Measurements from ENCODE around the gene SLC1A2. TPM values are rescaled to one million over a fixed set of nuclear protein-coding genes. Genes with fewer than 3 reads are reported as not detected.

The SLC1A2 gene
- polyA plus RNA-seq, 4 donors: 0.34 to 2.4 (median 0.49) TPM

GRCh38 chr11:35330931-35331330 is 88.4 kb downstream of the SLC1A2 start:
- DNase-seq (ENCODE audit: low read depth in 4 of 4, low spot score in 3 of 4): no peak

- DNase-seq (ENCODE audit: low read depth in 4 of 4, low spot score in 3 of 4): no peak
Measured at GRCh38 chr11:35330156-35330889, 89.0 kb downstream of the SLC1A2 start.

GRCh38 chr11:35327829-35328228 is 91.5 kb downstream of the SLC1A2 start:
- DNase-seq (ENCODE audit: low read depth in 4 of 4, low spot score in 3 of 4): no peak

GRCh38 chr11:35326266-35326879 is 93.0 kb downstream of the SLC1A2 start:
- no peak for DNase-seq (ENCODE audit: low read depth in 4 of 4, low spot score in 3 of 4)

- DNase-seq (ENCODE audit: low read depth in 4 of 4, low spot score in 3 of 4): no peak
Measured at GRCh38 chr11:35324981-35325380, 94.4 kb downstream of the SLC1A2 start.

- DNase-seq (ENCODE audit: low read depth in 4 of 4, low spot score in 3 of 4): no peak
Measured at GRCh38 chr11:35324183-35324886, 95.0 kb downstream of the SLC1A2 start.

- no peak for DNase-seq (ENCODE audit: low read depth in 4 of 4, low spot score in 3 of 4)
Measured at GRCh38 chr11:35323076-35323868, 96.1 kb downstream of the SLC1A2 start.

- no peak for DNase-seq (ENCODE audit: low read depth in 4 of 4, low spot score in 3 of 4)
Measured at GRCh38 chr11:35322318-35322979, 96.9 kb downstream of the SLC1A2 start.

GRCh38 chr11:35321532-35322317 is 97.6 kb downstream of the SLC1A2 start:
- no peak for DNase-seq (ENCODE audit: low read depth in 4 of 4, low spot score in 3 of 4)

- no peak for DNase-seq (ENCODE audit: low read depth in 4 of 4, low spot score in 3 of 4)
Measured at GRCh38 chr11:35321111-35321510, 98.2 kb downstream of the SLC1A2 start.

GRCh38 chr11:35318977-35319925 is 100.1 kb downstream of the SLC1A2 start:
- DNase-seq (ENCODE audit: low read depth in 4 of 4, low spot score in 3 of 4): no peak

- DNase-seq (ENCODE audit: low read depth in 4 of 4, low spot score in 3 of 4): no peak
Measured at GRCh38 chr11:35318309-35318708, 101.0 kb downstream of the SLC1A2 start.

GRCh38 chr11:35317253-35317652 is 102.1 kb downstream of the SLC1A2 start:
- DNase-seq (ENCODE audit: low read depth in 4 of 4, low spot score in 3 of 4): no peak

GRCh38 chr11:35316161-35316560 is 103.2 kb downstream of the SLC1A2 start:
- DNase-seq (ENCODE audit: low read depth in 4 of 4, low spot score in 3 of 4): no peak

GRCh38 chr11:35313760-35314153 is 105.6 kb downstream of the SLC1A2 start:
- DNase-seq (ENCODE audit: low read depth in 4 of 4, low spot score in 3 of 4): no peak

- DNase-seq (ENCODE audit: low read depth in 4 of 4, low spot score in 3 of 4): no peak
Measured at GRCh38 chr11:35313066-35313759, 106.1 kb downstream of the SLC1A2 start.

GRCh38 chr11:35311331-35311730 is 108.0 kb downstream of the SLC1A2 start:
- no peak for DNase-seq (ENCODE audit: low read depth in 4 of 4, low spot score in 3 of 4)

- no peak for DNase-seq (ENCODE audit: low read depth in 4 of 4, low spot score in 3 of 4)
Measured at GRCh38 chr11:35308157-35308556, 111.2 kb downstream of the SLC1A2 start.
